K562 (cell line): ENCODE measurements around the gene DPH2. TPM values are rescaled to one million over a fixed set of nuclear protein-coding genes. Genes with fewer than 3 reads are reported as not detected.
A peak's percentile ranks its signal among the peaks of the same experiment; 100 is the strongest.

Source experiments
- ATAC-seq: fragments of 200-7000 bp; cut with Tn5 transposase; 3 replicates; pipeline ENCODE4 v1.9.1; 2020; ENCODE audit warnings: moderate library complexity
- BruUV-seq: library from RNA; stranded (reverse); fragments of 400-500 nt; replicated peaks from 2 replicates; lab custom pipeline; 2021; lab: Mats Ljungman, UMichigan
- CTCF ChIA-PET: fragments of 300-600 bp; formaldehyde crosslinking; extraction: SDS; loops from one replicate; lab custom pipeline; 2021; ENCODE audit warnings: low intra/inter-chr PET ratio; lab: Yijun Ruan, JAX
- POLR2A ChIA-PET: fragments of 300-600, 350-650 bp; sonication (Branson Sonifier 250); formaldehyde crosslinking; extraction: SDS; loops from one replicate; lab custom pipeline; 2021; ENCODE audit warnings: antibody characterized with exemption, inconsistent platforms; lab: Yijun Ruan, JAX
- DNase-seq, 4 experiments: peaks; one replicate each; pipeline versions ENCODE4 v3.0.0 to v3.0.0-alpha.2; 2011 to 2018; ENCODE audit warnings: low spot score in 3 of 4, mixed read lengths in 3 of 4; ENCODE audit errors: extremely low read depth in 1 of 4
- FAIRE-seq: peaks from 2 replicates; lab custom pipeline; 2011; peaks lifted over from hg19 to GRCh38; lab: Jason Lieb, UNC
- H2AFZ ChIP-seq: 2 replicates; pipeline ENCODE4 v1.6.0; 2011; ENCODE audit warnings: low read depth, low read length, control low read depth, inconsistent platforms
- H3K27ac ChIP-seq: fragments of 200-600 bp; 3 replicates; pipeline ENCODE4 v1.8.0; 2011; ENCODE audit warnings: low read depth, mild to moderate bottlenecking, control low read depth, inconsistent platforms, low read length, moderate library complexity, mixed read lengths; ENCODE audit errors: extremely low read depth
- H3K27me3 ChIP-seq, 2 experiments: fragments of 300-600 bp in 1 of 2; 2 replicates in 1 of 2; 3 replicates in 1 of 2; pipeline versions ENCODE4 v1.6.0 to v1.8.0; 2011; ENCODE audit warnings: inconsistent platforms in 2 of 2, low read length in 2 of 2, mild to moderate bottlenecking in 1 of 2, mixed read lengths in 1 of 2, moderate library complexity in 1 of 2; ENCODE audit not compliant: control insufficient read depth in 2 of 2, insufficient read depth in 2 of 2
- H3K36me3 ChIP-seq: fragments of 300-600 bp; 3 replicates; pipeline ENCODE4 v1.8.0; 2011; ENCODE audit warnings: mild to moderate bottlenecking, low read length, inconsistent platforms; ENCODE audit not compliant: control insufficient read depth, insufficient read depth
- H3K4me1 ChIP-seq, 2 experiments: fragments of 200-600 bp in 1 of 2; replicated peaks in 1 of 2; 2 replicates in 1 of 2; 3 replicates in 1 of 2; pipeline versions ENCODE4 v1.5.1 to v1.8.0; 2011; ENCODE audit warnings: inconsistent platforms in 2 of 2, low read length in 2 of 2, mild to moderate bottlenecking in 1 of 2, mixed read lengths in 1 of 2, moderate library complexity in 1 of 2; ENCODE audit not compliant: control insufficient read depth in 2 of 2, insufficient read depth in 2 of 2
- H3K4me2 ChIP-seq: 2 replicates; pipeline ENCODE4 v1.6.1; 2011; ENCODE audit warnings: low read length, control low read depth, inconsistent platforms, mixed read lengths; ENCODE audit not compliant: insufficient read depth
- H3K4me3 ChIP-seq: fragments of 200-600 bp; sonication (generic), shearing (Covaris generic); 2 replicates; pipeline ENCODE4 v1.5.1; 2016; ENCODE audit warnings: control low read depth, inconsistent platforms
- H3K79me2 ChIP-seq: fragments of 200-600 bp; 3 replicates; pipeline ENCODE4 v1.8.0; 2011; ENCODE audit warnings: low read length, inconsistent platforms; ENCODE audit not compliant: control insufficient read depth, insufficient read depth
- H3K9ac ChIP-seq, 2 experiments: 2 replicates each; pipeline versions ENCODE4 v1.6.0 to v1.6.1; 2011; ENCODE audit warnings: low read depth in 2 of 2, low read length in 2 of 2, control low read depth in 1 of 2, inconsistent platforms in 1 of 2, mild to moderate bottlenecking in 1 of 2, mixed read lengths in 1 of 2; ENCODE audit not compliant: insufficient read depth in 1 of 2
- H3K9me1 ChIP-seq: one replicate; pipeline ENCODE4 v1.6.0; 2011; ENCODE audit warnings: inconsistent platforms, mild to moderate bottlenecking, low read length, moderate library complexity; ENCODE audit not compliant: control insufficient read depth, insufficient read depth
- H3K9me3 ChIP-seq: replicated peaks from 2 replicates; pipeline ENCODE4 v1.5.1; 2011; ENCODE audit warnings: low read depth, low read length, inconsistent platforms; ENCODE audit not compliant: control insufficient read depth, insufficient read depth
- H4K20me1 ChIP-seq: replicated peaks from 2 replicates; pipeline ENCODE4 v1.6.1; 2011; ENCODE audit warnings: low read length, inconsistent platforms, mixed read lengths; ENCODE audit not compliant: control insufficient read depth, insufficient read depth
- ATF7 ChIP-seq: fragments of 450-650 bp; IDR thresholded peaks from 2 replicates; pipeline ENCODE4 v1.7.1; 2014; ENCODE audit warnings: mild to moderate bottlenecking, moderate library complexity
- BRD9 ChIP-seq: fragments of 450-650 bp; IDR thresholded peaks from 2 replicates; pipeline ENCODE4 v1.6.1; 2018; ENCODE audit warnings: low read depth; ENCODE audit not compliant: partially characterized antibody
- ESRRA ChIP-seq: fragments of 450-650 bp; IDR thresholded peaks from 2 replicates; pipeline ENCODE4 v1.6.1; 2014; ENCODE audit warnings: low read depth, mild to moderate bottlenecking, moderate library complexity, borderline replicate concordance
- GTF2F1 ChIP-seq: IDR thresholded peaks from 2 replicates; pipeline ENCODE4 v1.6.1; 2011; ENCODE audit warnings: low read depth, low read length, improper control_type of control experiment
- IRF2 ChIP-seq: sonication (generic); formaldehyde crosslinking; IDR thresholded peaks from 2 replicates; pipeline ENCODE4 v1.8.1; 2022; ENCODE audit warnings: mild to moderate bottlenecking, missing genetic modification reagents
- STAT5B ChIP-seq: fragments of 250-450 bp; sonication (Bioruptor Pico); IDR thresholded peaks from 2 replicates; pipeline ENCODE4 v1.8.0; 2021; ENCODE audit warnings: mild to moderate bottlenecking, inconsistent platforms
- TGIF2 ChIP-seq: sonication (generic); formaldehyde crosslinking; IDR thresholded peaks from 2 replicates; pipeline ENCODE4 v1.8.1; 2022; ENCODE audit warnings: mild to moderate bottlenecking, missing genetic modification reagents, moderate library complexity
- TRIM24 ChIP-seq, 2 experiments: fragments of 450-650 bp; IDR thresholded peaks; 2 replicates each; pipeline ENCODE4 v1.6.1; 2016
- ZBTB8A ChIP-seq: fragments of 450-650 bp; IDR thresholded peaks from 2 replicates; pipeline ENCODE4 v1.6.1; 2018; ENCODE audit warnings: mild to moderate bottlenecking, moderate library complexity; ENCODE audit not compliant: partially characterized antibody
- ZNF316 ChIP-seq: fragments of 450-650 bp; IDR thresholded peaks from 2 replicates; pipeline ENCODE4 v1.6.1; 2016
- ZNF41 ChIP-seq: fragments of 250-450 bp; sonication (Bioruptor Pico); conservative IDR thresholded peaks from 2 replicates; pipeline ENCODE4 v1.4.0; 2020; ENCODE audit warnings: mild to moderate bottlenecking
- WGBS: fragments of 100-300 bp; shearing (Covaris generic); methylation state at CpG from one replicate; pipeline ENCODE4 v1.1.6; 2016; ENCODE audit warnings: low coverage, mixed read lengths; ENCODE audit not compliant: insufficient coverage; ENCODE audit errors: missing lambda C conversion rate; 5-methylcytosine and 5-hydroxymethylcytosine counted together
- in situ Hi-C: fragments of 300-500 bp; cut with MboI; formaldehyde crosslinking; loops from 4 replicates; pipeline ENCODE4 v1.15.0; 2018; ENCODE audit warnings: inconsistent platforms, mixed read lengths
- intact Hi-C: fragments of 100-400 bp; cut with micrococcal nuclease; formaldehyde crosslinking; loops from 2 replicates; pipeline ENCODE4 v1.14.2; 2022
- polyA plus RNA-seq, 8 experiments: library from polyadenylated mRNA; depleted of rRNA in 4 of 8; stranded (reverse) in 5 of 8; unstranded in 3 of 8; fragments of >200 nt; fragmentation: Nextera tagmentation in 2 of 8; fragmentation: Illumina TruSeq in 1 of 8; extraction: Ambion mirVana in 2 of 8; extraction: Trizol in 1 of 8; gene quantifications; 2 replicates each; pipeline versions ENCODE4 v1.2.1 to v1.2.3, GENCODE V29; 2011 to 2014; ENCODE audit warnings: inconsistent platforms in 1 of 8, missing spikeins in 1 of 8
- total RNA-seq, 7 experiments: library from RNA; depleted of rRNA in 6 of 7; stranded (reverse); fragments of >200 nt in 6 of 7; fragmentation: Illumina TruSeq in 2 of 7; extraction: Trizol in 2 of 7; gene quantifications; 2 replicates each; pipeline versions ENCODE4 v1.2.1 to v1.2.3, GENCODE V29; 2011 to 2021; ENCODE audit warnings: low replicate concordance in 1 of 7
- TF ChIP-seq, protein P1 (sequence below): sonication (generic); formaldehyde crosslinking; IDR thresholded peaks from 2 replicates; pipeline ENCODE4 v1.8.1; 2023; ENCODE audit warnings: mild to moderate bottlenecking, missing genetic modification reagents, moderate library complexity

DPH2 gene
- total and polyA plus RNA-seq, 9 of the 15 experiments (the other 6 are each of a cell fraction or from before 2014, with no cell fraction given) = 17.9 to 94.1 (median 68.1) TPM

DNA sequence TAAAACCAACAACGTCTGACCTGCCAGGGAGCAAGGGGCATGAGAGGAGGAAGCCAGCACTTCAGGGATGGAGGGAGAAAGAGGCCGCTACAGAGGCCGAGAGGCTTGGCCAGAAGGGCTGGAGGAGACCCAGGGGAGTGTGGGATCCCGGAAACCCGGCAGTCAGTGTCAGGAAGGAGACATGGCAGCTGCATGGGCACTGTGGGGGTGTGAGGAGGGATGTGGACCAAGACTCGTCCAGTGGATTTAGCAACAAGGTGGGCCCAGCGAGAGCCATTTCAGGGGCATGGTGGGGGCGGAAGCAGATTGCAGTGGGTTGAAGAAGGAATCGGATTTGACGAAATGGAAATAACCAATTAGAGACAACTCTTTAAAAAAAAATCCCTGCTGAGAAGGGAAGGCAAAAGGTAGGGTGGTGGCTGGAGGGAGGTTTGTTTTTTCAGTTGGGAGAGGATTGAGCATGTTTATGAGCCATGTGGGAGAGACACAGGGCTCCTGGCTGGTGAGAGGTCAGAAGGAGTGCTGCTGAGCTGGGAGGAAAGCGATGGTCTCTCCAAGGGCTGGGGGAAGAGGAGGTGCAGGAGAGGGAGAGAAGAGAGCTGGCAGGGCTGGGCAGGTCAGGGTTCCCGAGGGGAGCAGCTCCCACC, 13.6 kb downstream of the DPH2 start:
- intact Hi-C loops (no loop called here), in situ Hi-C loops (no loop called here)
- H3K27me3 ChIP-seq = no peaks in the 10 kb centered on the region
- peak overlapping the region in 1 of 2 experiments; percentile 99; a peak in 2 of 4 replicates for H3K9ac ChIP-seq
- no TSS peak for BruUV-seq
- H3K36me3 ChIP-seq = peaks cover 72% of the 10 kb centered on the region; the same call in 2 of the 3 replicates
- no peak overlapping the region for H2AFZ ChIP-seq
- CTCF ChIA-PET = no interaction called here
- H3K79me2 ChIP-seq = peaks cover 46% of the 10 kb centered on the region
- H3K4me3 ChIP-seq = no peak overlapping the region
- WGBS = 94% methylated on average over 11 of the region's 12 CpGs
- H3K4me2 ChIP-seq = no peak overlapping the region
- peaks cover 21 to 56% of the 10 kb centered on the region in 2 experiments for H3K4me1 ChIP-seq
- FAIRE-seq (no peak), DNase-seq (no peak), ATAC-seq (no peak)
- no peaks in the 10 kb centered on the region for H3K9me3 ChIP-seq
- TF ChIP-seq TRIM24 (IDR thresholded peaks at IDR 0.05) = no peak
- TF ChIP-seq ZBTB8A = no peak
- no peak for TF ChIP-seq GTF2F1
- no peak for TF ChIP-seq ZNF316
- TF ChIP-seq, protein P1, sequence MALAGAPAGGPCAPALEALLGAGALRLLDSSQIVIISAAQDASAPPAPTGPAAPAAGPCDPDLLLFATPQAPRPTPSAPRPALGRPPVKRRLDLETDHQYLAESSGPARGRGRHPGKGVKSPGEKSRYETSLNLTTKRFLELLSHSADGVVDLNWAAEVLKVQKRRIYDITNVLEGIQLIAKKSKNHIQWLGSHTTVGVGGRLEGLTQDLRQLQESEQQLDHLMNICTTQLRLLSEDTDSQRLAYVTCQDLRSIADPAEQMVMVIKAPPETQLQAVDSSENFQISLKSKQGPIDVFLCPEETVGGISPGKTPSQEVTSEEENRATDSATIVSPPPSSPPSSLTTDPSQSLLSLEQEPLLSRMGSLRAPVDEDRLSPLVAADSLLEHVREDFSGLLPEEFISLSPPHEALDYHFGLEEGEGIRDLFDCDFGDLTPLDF = no peak
- TF ChIP-seq ATF7 = no peak
- no peak for TF ChIP-seq TGIF2 (CRISPR knock-in tag)
- no peak for TF ChIP-seq ZNF41 (CRISPR knock-in tag)
- TF ChIP-seq IRF2 (CRISPR knock-in tag) = no peak
- no peak for TF ChIP-seq BRD9
- no peak for TF ChIP-seq STAT5B
- no peak for TF ChIP-seq ESRRA
- H3K27ac ChIP-seq = no peak overlapping the region
- H4K20me1 ChIP-seq = 0 out of 2 replicates have a peak, but pooled peaks cover 9% of the 10 kb centered on the region
- H3K9me1 ChIP-seq = peaks cover 14% of the 10 kb centered on the region
- POLR2A ChIA-PET = interaction anchor here (0.6 to 1.2 kb wide), 4 partner anchors 8 to 65 kb away, joined by 3 to 6 read pairs (median 3); no protein-coding TSS in a partner anchor
